Activated CD4-positive, CD25-positive, alpha-beta regulatory T cell (primary cell): Measurements from ENCODE around the gene NAV2.

Source experiments
- DNase-seq, 4 experiments: peaks; one replicate each; lab custom pipeline; 2025; lab: John Stamatoyannopoulos, UW

NAV2 gene

DNA sequence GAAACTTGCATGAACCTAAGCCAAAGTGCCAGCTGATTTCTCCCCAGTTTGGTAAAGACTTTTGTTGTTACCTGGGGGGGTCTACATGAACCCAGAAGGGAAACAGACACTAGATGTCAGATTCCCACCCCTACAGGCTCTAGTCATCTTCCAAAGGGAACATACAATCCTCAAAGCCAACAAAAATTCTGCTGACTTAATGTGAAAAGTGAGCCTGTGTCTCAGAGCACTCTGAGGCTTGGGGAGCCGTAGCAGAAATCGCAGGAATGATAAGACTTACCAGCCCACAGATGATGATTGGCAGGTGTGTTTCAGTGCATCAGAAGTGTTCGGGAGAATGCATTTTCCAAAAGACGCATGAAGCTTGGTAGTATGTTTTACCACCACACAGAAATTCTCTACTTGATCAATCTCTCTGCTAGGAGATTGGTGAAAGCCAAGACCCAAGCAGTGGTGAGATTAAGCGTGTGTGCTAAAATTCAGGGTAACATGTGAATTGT lies 260.5 kb downstream of the NAV2 start:
- DNase-seq = no peak

DNA sequence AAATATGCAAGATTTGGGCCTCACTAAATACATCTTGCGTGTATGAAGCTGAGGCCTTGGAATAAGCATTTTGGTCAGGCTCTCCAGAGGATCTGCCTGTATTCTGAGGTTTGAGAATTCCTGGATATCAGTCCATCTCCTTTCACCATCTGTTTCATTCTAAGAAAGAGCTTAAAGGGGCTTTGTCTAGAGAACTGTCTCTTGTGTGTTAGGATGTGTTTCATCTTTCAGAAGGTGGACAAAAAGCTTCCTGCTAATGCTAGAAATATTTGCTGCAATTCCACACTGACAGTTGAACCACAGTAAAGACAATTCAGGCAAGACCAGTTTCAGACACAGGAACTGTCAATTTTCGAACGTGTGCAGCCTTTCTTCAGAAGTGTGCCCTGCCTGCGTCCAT lies 262.2 kb downstream of the NAV2 start:
- DNase-seq = no peak

DNA sequence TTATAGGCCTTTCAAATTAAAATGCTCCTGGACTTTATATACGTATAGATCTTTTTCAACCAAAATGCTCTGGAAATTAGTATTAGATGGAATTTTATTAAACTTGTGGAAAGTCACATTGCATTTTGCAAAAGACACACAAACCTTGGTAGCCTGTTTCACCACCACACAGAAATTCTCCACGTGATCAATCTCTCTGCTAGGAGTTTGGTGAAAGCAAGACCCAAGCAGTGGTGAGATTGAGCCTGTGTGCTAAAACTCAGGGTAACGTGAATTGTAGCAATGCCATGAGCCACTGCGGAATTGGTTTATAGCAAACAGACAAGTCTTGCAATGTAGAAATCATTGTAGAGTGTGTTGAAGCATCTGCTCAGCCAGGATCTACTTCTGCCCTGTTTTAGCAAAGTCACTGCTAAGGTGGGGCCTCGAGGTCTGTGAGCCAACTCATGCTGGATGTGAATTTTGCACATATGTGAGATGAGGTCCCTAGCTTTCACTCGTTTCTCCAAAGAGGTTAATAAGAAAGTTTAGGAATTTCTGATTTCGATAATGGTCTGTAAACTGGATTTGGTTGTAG lies 262.9 kb downstream of the NAV2 start:
- no peak for DNase-seq

DNA sequence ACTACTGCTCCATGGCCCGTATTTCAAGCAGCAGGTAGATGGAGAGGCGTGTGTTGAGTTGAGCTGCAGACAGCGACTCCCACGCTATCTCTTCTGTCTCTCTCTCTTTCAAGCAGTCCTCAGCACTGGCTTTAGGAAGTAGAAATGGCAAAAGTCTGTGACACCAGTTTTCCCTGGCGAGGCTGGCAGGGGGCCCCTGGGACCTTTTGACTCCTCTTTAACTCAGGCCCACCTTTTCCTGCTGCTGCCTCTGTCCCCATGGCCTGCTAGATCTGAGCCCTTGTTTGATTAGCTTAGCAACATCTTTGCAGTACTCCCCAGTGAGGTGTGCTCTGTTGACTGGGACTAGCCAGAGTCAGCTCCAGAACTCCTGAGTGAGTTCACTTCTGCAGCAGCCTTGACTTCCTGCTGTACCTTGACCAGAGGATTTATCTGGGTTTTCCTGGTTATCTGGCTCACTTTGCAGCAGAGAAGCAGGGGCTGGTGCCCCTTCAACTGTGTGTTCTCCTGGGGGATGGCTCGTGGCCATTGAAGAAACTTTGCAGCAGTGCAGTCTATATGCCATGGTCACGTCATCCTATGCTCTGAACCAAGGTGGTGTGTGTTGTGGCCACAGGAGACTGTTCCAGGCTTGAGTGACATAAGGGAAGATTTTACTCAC lies 263.8 kb downstream of the NAV2 start:
- no peak for DNase-seq

DNA sequence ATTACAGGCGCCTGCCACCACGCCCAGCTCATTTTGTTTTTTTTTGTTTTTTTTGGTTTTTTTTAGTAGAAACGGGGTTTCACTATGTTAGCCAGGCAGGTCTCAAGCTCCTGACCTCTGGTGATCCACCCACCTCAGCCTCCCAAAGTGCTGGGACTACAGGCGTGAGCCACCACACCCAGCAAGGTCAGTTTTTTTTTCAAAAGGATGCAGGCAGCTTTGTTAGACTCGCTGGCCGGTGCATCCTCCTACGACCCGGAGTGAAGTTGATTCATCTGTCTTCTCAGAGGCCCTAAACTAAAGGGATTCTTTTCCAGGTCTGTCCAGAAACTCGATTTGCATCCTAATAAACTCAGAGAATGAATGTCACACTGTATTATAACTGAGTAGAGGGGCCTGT lies 265.3 kb downstream of the NAV2 start:
- no peak for DNase-seq

DNA sequence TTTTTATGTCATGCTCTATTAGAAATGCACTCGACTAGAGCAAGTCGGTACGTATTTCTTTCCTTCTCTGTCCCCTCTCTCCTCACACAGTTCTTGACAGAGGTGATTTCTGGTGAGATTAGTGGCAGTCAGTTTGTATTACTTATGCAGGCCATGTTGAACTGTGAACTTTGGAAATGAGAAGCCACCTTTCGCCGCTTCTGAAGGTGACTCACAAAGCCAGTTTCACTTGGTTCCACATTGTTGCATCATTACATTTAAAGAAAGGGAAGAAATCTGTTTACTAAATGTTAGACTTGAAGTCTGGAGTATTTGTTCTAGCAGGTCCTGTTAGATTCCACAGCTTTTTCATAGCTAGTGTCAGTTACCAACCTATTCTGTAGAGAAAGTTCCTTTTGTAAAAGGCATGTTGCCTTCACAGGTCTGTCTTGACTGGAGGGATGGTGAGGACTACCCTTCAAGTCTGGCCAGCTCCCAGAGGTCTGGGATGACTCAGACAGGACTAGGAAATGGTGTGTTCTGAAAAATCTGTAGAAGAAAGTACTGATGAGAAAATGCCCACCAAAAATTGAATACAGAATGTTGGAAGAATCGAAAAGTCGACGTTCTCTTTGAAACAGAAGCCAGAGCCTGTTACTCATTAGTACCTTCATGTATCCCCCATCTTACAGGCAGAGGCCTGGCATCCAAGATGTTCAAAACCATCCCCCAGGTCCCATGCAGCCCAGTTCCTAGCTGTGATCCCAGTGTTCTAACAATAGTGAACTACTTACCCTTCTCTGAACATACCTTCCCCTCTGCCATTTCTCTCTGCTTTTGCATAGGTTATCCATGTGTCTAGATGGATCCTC lies 266.3 kb downstream of the NAV2 start:
- DNase-seq = no peak

DNA sequence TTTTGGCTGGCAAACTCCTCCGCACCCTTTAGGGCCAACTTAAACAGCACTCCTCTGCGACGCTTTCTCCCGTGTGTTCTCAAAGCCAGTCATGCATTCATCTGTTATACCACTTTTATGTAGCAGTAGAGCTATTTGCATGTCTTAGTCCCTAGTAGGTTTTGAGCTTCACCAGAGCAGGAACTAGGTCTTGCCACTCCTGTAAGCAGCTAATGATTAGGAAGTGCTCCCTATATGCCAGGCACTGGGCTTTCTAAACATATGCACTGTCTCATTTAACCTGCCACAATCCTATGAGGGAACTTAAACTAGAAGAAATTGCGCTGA lies 266.8 kb downstream of the NAV2 start:
- no peak for DNase-seq

DNA sequence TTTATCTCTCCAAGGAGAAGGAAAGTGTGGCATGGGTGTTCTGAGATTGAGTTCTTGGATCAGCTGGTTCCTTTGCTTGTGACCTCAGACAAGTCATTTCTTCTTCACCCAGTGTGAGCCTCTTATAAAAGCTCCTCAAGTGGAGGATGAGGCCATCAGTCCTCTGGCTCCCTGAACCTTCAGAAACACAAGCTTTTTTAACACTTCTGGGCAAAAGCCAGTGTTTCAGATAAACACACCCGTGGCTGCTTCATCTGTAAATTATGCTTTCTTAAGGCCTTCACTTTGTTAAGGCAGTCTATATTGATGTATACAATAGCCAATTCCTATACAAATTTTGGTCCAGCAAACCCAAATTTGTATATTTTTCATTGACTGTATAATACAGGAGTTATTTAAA lies 267.8 kb downstream of the NAV2 start:
- DNase-seq = no peak

DNA sequence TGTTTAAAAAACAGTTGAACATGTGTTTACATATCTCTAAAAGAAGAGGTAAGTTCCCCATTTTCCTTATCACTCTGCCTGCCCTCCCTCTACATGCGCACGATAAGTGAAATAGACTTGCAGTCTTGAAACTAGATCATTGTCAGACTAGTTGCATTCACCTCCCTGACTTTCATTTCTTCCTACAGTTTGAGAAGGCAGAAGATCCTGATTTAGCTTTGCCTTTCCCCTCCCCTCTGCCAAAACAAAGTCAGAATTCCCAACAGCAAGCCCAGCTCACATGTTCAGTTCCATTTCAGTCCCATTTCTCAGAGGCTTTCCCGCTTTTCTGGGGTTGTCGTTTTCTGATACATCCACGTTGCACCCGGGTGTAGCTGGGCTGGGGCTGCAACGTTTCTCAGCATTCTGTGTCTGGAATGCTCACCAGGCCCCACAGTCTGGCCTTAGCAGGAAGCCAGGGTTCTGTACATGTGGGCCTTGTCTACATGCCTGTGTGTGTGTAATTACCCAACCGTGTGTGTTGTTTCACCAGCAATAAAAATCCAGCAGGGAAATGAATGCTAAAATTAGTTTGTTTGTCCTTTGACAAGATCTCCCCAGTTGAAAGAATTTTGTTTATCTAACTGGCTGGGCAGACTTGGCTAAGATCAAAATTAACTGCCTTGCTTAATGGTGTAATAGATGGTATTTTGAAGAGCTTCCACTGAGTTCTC lies 268.5 kb downstream of the NAV2 start:
- no peak for DNase-seq

DNA sequence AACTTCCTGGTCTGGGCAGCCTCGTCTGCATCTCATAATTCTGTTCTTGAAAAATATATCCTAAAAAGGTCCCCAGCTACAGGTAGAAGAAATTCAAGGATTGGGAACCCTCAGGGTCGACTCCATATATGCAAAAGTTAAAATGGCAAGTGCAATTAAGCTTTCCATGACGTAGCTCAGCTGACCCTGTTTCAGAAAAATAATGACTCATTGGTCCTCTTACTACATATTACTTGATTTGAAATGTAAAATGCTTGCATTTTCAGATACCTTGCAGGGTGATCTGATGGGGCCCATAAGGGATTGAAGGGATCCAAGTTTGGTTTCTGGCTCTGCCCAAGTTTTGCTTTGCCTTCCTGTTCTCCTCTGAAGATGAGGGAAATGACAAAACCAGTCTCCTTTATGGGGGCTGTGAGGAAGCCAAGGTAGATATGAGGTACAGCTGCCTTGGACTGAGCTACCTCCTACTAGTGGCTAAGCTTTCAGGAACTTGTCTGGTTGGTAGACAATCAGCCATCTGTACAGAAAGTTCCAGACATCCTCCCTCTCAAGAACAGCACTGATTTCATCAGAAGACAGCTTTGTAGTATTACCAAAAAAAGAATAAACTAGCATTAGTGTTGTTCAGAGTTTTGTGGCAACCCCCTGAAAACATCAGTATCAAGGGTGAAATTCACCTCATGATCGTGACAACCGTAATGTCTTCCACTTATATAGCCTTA lies 270.3 kb downstream of the NAV2 start:
- no peak for DNase-seq

DNA sequence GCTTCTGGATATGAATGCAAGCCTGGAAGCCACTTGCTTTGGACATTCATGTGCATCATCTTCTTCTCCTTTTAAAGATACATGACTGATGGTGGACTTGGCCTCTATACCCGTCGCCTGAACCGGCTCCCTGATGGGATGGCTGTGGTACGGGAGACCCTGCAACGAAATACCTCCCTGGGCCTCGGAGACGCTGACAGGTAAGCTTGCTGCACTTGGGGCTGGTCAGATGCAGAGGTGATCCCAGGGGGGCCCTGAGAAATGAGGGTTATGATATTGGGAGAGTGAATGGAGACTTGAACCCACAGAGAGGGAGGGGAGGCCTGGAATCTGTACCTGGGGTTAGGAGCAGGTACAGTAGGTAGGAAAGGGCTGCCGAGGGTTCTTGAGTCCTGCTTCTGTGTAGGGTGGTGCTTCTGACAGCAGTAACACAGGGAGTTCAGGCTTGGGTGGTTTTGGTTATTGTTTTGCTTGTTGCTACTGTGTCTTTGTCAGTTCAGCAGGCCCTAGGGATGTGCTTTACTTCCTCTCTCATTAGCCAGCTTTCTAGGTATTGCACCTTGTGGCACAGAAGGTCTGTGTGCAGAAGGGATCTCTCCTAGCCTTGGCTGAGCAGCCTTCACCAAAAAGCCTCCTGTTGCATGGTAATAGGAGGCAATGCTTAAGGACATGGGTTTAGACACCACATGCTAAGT lies 271.6 kb downstream of the NAV2 start:
- DNase-seq = no peak

DNA sequence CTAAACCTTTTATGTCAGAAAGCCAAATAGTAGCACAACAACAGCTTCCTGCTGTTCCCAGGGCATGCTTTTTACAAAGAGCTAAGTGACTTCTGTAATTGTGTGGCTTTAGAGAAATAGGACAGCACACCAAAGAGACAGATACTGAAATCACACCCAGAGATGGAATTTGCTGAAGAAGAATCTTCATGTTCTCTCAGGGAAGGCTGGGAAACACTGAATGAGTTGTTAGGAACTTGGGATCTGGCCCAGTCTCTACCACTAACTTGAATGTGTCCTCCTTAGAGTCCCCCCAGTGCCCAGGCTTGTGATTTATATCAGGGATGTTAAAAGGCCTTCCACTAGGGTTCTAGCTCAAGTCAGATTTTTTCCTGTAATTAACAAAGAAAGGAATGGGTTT lies 272.5 kb downstream of the NAV2 start:
- DNase-seq = no peak

DNA sequence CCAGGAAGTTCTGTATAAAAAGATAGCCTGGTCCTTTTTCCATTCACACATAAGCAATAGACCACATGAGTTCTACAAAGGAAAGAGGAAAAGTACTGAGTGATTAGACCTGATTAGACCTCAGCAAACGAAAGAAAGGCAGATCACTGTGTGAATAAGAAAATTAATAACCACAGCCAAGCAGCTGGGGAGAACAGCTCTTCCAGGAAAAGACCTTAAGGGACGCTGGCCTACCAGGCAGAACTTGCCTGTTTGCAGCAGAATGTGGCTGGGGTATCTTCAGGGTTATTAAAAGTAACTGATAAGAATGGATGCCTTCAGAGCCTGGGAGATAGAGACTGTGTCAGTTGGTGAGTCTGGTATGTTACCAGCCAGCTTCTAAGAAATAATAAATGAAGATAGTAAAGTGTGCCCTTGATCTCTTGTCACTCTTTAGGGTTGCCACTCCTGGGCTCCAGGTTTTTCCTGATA lies 274.7 kb downstream of the NAV2 start:
- no peak for DNase-seq

DNA sequence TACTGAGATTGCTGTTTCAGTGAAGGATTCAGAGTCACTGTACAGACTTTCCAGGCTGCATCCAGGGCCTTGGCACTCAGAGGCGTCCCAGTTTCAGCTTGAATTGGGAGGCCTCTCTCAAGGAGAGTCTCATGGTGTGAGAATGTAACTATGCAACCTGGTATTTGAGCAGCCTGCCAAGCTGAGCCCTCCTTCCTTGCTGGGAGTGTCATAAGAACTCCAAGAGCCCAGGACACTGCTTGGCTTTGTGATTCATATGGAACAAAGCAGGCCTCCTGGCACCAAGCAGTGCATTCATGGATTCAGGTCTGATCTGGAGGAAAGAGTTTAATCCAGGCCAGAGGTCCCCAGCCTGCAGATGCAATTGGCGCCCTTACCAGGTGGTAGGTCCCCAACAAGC lies 276.0 kb downstream of the NAV2 start:
- DNase-seq = no peak

DNA sequence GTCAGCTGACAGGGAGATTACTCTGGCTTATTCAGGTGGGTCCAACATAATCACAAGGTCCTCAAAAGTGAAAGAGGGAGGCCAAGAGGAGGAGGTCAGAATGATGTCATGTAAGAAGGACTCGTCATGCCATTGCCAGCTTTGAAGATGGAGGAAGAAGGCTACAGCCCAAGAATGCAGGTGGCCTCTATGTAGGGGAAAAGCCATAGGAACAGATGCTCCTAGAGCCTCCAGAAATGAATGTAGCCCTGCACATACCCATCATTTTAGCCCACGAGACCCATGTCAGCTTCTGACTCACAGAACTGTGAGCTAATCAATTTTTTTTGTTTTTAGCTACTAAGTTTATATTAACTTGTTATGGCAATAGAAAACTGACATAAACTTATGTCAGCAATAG lies 276.6 kb downstream of the NAV2 start:
- no peak for DNase-seq

DNA sequence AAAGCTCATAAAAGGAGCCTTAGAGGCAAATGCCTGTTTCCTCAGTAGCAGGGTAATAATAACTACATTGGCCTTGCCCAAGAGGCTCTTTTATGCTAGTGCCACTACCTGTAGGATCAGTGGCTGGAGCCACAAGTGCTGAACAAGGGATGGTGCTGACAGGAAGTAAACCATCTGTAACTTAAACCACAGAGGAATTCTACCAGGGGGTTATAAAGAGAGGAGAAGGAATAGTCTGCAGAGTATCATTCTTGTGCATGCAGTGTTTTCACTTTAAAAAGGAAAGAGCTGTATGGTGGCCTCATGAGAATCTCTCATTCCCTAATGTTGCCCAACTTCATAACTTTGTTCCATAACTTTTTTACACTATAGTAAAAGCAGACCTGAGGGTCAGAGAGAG lies 279.5 kb downstream of the NAV2 start:
- no peak for DNase-seq

DNA sequence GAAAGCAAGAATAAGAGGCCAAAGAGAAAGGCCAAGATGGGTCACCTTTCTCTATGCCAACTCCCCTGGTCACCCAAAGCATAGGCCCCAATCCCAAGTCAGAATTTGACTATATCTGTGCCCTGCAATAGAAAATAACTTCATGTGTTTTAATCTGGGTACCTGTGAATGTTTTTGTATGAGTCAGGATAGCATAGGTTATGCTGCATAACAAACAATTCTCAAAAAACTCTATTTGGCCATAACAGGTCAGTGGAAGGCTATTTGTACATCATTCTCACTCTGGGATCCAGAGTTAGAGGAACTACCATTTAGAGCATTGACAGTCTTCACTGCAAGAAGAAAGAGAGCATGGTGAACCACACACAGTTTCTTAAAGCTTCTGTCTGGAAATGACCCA lies 280.4 kb downstream of the NAV2 start:
- DNase-seq = no peak

DNA sequence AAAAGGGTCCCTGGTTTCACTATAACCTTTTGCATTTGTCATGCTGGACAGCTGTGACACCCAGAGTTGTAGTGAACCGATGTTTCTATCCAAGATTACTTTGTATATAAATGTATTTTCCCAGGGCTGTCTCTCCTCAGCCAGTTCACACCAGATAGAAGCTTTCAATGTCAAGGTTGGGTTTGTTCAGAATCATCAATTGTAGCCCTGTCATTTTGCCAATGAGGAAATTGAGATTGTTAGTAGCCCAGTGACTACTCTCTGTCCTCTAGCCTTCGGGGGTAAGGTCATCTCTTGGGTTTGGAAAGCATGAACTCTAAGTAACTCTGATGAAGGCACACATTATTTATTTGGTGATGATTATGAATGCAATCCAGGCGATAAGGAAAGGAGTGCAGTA lies 282.0 kb downstream of the NAV2 start:
- no peak for DNase-seq

DNA sequence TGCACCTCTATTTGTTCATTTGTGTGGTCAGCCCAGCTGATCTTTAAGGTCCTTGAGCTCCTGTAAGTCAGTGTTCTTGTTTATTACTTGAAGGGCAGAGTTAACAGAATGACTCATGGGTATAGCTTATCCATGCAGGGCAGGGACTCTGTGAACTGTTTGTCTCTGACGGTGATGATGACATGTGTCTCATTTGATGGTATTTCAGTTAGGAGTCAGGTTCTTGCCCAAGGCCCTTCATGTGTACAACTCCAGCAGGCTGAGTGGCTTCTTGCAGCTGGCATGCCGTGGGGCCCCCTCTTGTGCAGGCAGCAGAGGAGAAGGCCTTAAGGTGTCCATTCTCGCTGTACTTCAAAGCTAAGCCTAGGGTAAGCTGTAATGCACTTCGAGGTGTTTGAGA lies 282.5 kb downstream of the NAV2 start:
- no peak for DNase-seq

DNA sequence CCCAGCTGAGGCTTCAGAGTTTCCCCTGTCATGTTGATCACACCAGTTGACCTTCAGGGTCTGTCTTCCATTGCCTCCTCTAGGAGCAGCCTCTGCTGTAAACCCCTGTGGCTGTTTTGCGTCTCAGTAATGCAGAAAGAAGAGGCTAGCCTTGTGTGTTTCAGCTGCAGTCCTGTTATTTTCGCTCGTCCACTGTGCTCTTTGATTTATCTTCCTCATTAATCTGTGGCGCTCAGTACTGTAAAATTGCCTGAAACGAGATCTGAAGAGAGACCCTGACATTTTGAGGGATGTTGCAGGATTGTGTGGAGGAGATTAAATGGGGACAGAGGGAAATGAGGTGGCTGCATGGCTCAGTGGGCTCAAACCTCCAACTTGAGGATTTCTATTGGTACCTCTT lies 283.9 kb downstream of the NAV2 start:
- no peak for DNase-seq

DNA sequence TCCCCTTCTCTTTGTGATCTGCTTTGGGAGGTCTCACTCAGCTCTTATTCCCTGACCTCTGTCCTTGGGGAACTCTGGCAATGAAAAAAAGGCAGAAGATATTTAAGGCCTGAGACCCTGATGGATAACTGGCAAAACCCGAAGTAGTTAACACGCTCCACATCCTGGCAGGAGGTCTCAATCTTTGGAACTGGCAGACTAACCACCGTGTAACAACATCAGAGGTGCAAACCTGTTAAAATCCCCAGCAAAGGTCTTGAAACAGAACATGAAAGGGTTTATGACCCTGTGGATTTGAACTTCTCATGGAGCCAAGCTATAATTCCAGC lies 287.3 kb downstream of the NAV2 start:
- no peak for DNase-seq
